ENCODE data around the gene WHRN. TPM values are rescaled to one million over a fixed set of nuclear protein-coding genes. Genes with fewer than 3 reads are reported as not detected.

The WHRN gene
- total RNA-seq, 2 donors from 2014 or later, result 3.3 to 3.6 TPM

DNA sequence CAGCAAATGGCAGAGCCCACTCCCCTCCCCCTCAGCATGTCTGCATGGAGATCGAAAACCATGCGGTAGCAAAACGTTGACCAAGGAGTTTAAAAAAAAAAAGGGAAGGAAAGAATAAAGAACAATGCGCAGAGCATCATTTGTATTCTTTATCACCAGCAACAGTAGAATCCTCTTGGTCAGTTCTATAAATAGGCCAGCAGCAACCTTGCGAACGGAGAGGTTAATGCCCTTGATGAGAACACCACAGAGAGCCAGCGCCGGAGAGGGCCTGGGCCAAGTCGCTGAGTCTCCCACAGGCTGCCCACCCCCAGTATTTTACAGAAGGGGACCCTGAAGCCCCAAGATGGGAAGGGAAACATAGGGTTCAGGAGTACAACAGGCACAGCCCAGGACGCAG is 22.7 kb downstream of the WHRN start:
- Histone ChIP-seq H3K4me3 (no peak overlapping the region), H3K27ac (no peak overlapping the region), H3K4me1 (no peaks in the 10 kb centered on the region), H3K27me3 (no peaks in the 10 kb centered on the region), H3K9me3 (no peaks in the 10 kb centered on the region), H3K9ac (ENCODE audit: low read depth in 2 of 2, low read length in 2 of 2) (no peak overlapping the region), H3K36me3 (no peaks in the 10 kb centered on the region)
- intact Hi-C loops (cut with DNase I), result loop anchor here (10.0 kb wide), 1 partner anchor 78 kb away; no protein-coding TSS in a partner anchor
- DNase-seq, result no peak
- TF ChIP-seq, protein P1, sequence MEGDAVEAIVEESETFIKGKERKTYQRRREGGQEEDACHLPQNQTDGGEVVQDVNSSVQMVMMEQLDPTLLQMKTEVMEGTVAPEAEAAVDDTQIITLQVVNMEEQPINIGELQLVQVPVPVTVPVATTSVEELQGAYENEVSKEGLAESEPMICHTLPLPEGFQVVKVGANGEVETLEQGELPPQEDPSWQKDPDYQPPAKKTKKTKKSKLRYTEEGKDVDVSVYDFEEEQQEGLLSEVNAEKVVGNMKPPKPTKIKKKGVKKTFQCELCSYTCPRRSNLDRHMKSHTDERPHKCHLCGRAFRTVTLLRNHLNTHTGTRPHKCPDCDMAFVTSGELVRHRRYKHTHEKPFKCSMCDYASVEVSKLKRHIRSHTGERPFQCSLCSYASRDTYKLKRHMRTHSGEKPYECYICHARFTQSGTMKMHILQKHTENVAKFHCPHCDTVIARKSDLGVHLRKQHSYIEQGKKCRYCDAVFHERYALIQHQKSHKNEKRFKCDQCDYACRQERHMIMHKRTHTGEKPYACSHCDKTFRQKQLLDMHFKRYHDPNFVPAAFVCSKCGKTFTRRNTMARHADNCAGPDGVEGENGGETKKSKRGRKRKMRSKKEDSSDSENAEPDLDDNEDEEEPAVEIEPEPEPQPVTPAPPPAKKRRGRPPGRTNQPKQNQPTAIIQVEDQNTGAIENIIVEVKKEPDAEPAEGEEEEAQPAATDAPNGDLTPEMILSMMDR (IDR thresholded peaks at IDR 0.05), result no peak

DNA sequence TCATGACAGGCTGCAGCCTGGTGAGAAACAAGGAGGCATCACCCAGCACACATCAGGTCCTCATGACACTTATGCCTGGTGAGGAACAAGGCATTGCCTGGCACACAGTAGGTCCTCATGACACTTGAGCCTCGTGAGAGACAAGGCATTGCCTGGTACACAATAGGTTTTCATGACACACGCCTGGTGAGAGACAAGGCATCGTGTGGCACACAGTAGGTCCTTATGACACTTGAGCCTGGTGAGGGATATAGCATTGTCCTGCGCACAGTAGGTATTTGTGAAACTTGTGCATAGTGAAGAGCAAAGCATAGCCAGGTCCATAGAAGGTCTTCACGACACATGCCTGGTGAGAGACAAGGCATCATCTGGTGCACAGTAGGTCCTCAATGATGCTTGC is 23.5 kb downstream of the WHRN start:
- no peak for DNase-seq
- H3K27me3 ChIP-seq, result no peaks in the 10 kb centered on the region
- intact Hi-C loops (cut with DNase I), result loop anchor here (10.0 kb wide), 1 partner anchor 77 kb away; no protein-coding TSS in a partner anchor
- no peak overlapping the region for H3K9ac ChIP-seq (ENCODE audit: low read depth in 2 of 2, low read length in 2 of 2)
- no peaks in the 10 kb centered on the region for H3K36me3 ChIP-seq
- no peaks in the 10 kb centered on the region for H3K9me3 ChIP-seq
- H3K27ac ChIP-seq, result no peak overlapping the region
- TF ChIP-seq, protein P1 (IDR thresholded peaks at IDR 0.05), result no peak
- no peak overlapping the region for H3K4me3 ChIP-seq
- no peaks in the 10 kb centered on the region for H3K4me1 ChIP-seq

DNA sequence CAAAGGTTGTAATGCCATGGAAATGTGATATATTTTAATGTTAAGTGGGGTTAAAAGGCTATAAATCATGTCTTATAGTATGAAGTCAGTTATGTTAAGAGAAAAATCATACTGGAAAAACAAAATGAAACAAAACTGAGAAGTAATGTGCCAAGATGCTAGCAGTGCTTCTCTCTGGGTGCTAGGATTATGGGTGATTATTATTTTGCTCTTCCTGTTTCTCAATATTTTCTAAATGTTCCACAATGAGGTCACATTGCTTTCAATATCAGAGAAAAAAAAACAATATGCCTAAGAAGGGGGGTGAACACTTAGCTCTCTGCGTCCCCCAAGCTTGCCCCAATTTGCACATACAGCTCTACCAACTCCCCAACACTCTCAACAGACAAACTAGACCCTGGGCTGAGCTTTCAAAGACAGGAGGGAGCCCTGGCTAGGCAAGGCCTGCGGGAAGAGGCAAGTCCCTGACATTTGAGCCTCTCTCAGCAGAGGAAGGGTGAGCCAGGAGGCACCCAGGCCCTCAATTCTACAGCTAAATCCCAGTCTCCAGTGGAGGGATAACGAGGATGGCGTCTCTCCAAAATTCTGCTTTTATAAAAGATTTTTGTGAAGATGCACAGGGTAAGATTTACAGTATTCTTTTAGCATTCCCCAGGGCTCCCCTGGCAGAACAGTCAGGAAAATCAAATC is 24.4 kb downstream of the WHRN start:
- intact Hi-C loops (cut with DNase I), result loop anchor here (10.0 kb wide), 1 partner anchor 76 kb away; no protein-coding TSS in a partner anchor
- H3K9ac ChIP-seq (ENCODE audit: low read depth in 2 of 2, low read length in 2 of 2), result no peak overlapping the region
- H3K27ac ChIP-seq, result no peak overlapping the region
- no peaks in the 10 kb centered on the region for H3K9me3 ChIP-seq
- H3K27me3 ChIP-seq, result no peaks in the 10 kb centered on the region
- no peak overlapping the region for H3K4me3 ChIP-seq
- no peak for DNase-seq
- no peaks in the 10 kb centered on the region for H3K4me1 ChIP-seq
- no peaks in the 10 kb centered on the region for H3K36me3 ChIP-seq
- TF ChIP-seq, protein P1 (IDR thresholded peaks at IDR 0.05), result no peak

DNA sequence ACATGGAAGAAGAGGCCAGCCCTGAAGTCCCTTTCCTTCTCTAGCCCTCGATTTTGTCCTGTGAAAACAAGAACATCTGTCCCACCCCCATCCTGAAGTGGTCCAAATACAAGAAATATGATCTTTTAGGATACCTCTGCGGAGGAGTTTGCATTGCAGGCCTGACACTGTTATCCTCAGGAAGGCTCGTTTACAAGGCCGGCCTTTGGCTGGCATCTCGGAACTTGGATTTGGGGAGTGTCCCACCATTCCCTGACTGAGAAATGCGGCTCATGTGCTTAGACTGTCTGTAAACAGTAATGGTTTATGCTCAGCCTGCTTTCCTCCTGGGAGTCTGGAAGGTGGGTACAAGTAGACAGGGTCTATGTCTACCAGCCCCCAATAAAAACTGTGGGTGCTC is 26.4 kb downstream of the WHRN start:
- H3K36me3 ChIP-seq, result no peaks in the 10 kb centered on the region
- no peak for DNase-seq
- H3K9ac ChIP-seq (ENCODE audit: low read depth in 2 of 2, low read length in 2 of 2), result no peak overlapping the region
- H3K27me3 ChIP-seq, result no peaks in the 10 kb centered on the region
- no peak overlapping the region for H3K4me3 ChIP-seq
- H3K9me3 ChIP-seq, result no peaks in the 10 kb centered on the region
- TF ChIP-seq, protein P1 (IDR thresholded peaks at IDR 0.05), result no peak
- no peaks in the 10 kb centered on the region for H3K4me1 ChIP-seq
- no peak overlapping the region for H3K27ac ChIP-seq
- intact Hi-C loops (cut with DNase I), result loop anchor here (10.0 kb wide), 1 partner anchor 54 kb away; no protein-coding TSS in a partner anchor

DNA sequence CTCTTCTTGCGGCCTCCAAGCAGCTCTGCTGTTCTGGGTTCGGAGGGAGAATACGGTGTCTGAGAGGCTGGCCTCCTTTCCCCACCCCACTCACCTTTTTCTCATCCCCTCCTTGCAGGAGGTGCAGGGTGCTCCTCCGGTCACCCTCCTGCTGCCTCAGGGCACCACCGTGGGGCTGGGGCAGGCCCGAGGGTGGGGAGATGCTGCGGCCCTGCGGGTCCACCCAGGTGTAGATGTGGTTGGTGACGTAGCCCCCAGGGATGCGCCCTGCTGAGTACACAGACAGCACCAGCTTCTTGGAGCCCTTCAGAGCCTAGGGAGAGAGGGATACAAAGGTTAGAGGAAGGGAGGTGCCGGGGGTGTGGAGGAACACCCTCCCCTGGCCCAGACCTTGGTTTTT is 26.8 kb downstream of the WHRN start:
- H3K36me3 ChIP-seq, result no peaks in the 10 kb centered on the region
- H3K27ac ChIP-seq, result no peak overlapping the region
- H3K4me3 ChIP-seq, result no peak overlapping the region
- H3K9ac ChIP-seq (ENCODE audit: low read depth in 2 of 2, low read length in 2 of 2), result no peak overlapping the region
- no peaks in the 10 kb centered on the region for H3K9me3 ChIP-seq
- intact Hi-C loops (cut with DNase I), result loop anchor here (10.0 kb wide), 1 partner anchor 54 kb away; no protein-coding TSS in a partner anchor
- no peaks in the 10 kb centered on the region for H3K4me1 ChIP-seq
- H3K27me3 ChIP-seq, result no peaks in the 10 kb centered on the region
- no peak for DNase-seq
- TF ChIP-seq, protein P1 (IDR thresholded peaks at IDR 0.05), result no peak

Measured in colonic mucosa (tissue), 4 donors.